Measurements from ENCODE around the gene NSUN2.
"Not testable (repeated sequence)": the region's sequence is repeated elsewhere in the genome, so short reads cannot be mapped to it uniquely, and the experiment has no call there.

Gene NSUN2

DNA sequence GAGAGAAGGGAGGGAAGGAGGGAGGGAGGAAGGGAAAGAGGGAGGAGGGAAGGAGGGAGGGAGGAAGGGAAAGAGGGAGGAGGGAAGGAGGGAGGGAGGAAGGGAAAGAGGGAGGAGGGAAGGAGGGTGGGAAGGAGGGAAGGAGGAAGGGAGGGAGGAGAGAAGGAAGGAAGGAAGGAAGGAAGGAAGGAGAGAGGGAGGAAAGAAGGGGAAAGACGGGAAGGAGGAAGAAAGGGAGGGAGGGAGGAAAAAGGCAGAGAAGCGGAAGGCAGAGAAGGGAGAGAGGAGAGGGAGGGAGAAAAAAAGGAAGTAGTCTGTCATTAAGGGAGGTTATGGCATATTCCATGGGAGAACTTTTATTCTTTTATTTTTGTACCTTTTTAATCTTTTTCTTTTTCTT is 61.2 kb downstream of the NSUN2 start:
- not testable (repeated sequence) for H3K4me3 ChIP-seq (ENCODE audit: low read depth, low read length); DNase-seq (ENCODE audit: low read depth)

DNA sequence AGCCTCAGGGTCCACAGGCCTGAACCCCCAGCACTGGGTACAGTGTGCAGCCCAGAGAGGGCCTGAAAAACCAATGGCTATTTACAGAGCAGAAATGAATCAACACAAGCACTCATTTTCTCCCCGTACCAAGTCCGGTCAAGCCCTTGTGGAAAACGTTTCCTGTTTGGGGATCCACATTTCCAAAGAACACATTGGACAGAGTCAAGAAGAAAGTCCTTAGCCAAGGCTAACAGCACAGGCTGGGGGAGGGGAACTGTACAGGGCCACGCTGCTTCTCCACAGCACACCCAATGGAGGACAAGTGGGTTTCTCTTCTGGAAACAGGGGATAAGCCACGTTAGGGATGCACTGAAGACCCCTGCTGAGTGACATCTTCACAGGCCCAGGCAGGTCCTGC is 62.3 kb downstream of the NSUN2 start:
- H3K4me3 ChIP-seq (ENCODE audit: low read depth, low read length): no peak overlapping the region
- DNase-seq (ENCODE audit: low read depth): no peak

DNA sequence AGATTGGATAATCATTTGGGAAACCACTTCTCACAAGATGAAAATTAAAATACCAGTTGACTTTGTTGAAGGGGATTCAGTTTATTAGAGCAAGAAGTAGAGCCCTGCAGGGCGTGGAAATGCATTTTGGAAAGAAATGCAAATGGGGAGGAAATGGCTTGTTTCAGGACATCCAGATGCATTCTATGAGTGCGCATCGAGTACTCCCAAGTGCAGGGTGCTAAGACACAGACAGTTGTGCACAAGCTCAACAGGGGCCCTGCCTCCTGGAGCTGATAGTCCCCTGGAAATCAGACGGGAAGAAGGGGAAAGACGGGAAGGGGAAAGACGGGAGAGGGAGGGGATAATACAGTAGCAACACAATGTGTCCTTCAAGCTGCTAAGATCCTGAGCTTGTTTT is 64.0 kb downstream of the NSUN2 start:
- H3K4me3 ChIP-seq (ENCODE audit: low read depth, low read length): no peak overlapping the region
- DNase-seq (ENCODE audit: low read depth): no peak

DNA sequence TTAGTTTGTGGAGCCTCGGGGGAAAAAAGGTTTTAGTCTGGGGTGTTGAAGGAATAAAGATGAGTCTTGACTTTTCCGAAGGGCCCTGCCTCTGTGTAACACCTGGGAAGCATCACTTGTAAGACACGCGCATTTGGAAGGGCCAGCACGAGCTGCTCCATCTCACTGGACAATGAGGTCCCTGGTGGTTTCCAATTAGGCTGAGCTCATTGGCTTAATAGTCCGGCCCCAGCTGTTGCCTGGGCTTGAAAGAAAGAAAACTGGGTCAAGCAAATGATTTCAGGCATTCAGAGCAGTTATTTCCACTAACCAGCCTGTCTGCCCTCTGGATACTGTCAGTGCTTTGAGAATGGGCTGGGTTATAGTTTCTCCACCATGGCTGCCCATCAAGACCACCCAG is 64.5 kb downstream of the NSUN2 start:
- no peak overlapping the region for H3K4me3 ChIP-seq (ENCODE audit: low read depth, low read length)
- DNase-seq (ENCODE audit: low read depth): no peak

DNA sequence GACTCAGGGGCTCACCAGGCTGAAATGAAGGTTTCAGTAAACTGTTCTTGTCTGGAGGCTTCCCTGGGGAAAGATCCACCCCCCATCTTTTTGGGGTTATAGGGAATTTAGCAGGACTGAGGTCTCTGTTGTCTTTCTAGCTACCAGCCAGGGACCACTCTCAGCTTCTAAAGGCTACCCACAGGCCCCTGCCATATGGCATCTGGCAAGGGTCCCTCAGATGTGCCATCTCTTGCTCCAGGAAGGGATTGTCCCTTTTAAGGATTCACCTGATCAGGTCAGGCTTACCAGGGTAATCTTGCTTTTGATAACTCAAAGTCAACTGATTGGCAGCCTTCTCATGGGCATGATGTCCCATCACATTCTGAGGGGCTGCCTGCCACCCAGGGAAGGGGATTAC is 65.0 kb downstream of the NSUN2 start:
- H3K4me3 ChIP-seq (ENCODE audit: low read depth, low read length): no peak overlapping the region
- DNase-seq (ENCODE audit: low read depth): no peak

DNA sequence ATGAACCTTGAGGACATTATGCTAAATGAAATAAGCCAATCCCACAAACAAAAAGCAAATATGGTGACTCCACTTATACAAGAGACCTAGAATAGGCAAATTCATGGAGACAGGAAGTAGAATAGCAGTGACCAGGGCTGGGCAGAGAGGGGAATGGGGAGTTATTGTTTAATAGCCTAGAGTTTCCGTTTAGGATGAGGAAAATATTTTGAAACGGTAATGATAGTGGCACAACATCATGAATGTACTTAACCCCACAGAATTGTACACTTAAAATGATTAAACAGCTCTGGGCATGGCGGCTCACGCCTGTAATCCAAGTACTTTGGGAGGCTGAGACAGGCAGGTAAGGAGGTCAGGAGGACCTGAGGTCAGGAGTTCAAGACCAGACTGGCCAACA is 65.8 kb downstream of the NSUN2 start:
- no peak overlapping the region for H3K4me3 ChIP-seq (ENCODE audit: low read depth, low read length)
- no peak for DNase-seq (ENCODE audit: low read depth)

DNA sequence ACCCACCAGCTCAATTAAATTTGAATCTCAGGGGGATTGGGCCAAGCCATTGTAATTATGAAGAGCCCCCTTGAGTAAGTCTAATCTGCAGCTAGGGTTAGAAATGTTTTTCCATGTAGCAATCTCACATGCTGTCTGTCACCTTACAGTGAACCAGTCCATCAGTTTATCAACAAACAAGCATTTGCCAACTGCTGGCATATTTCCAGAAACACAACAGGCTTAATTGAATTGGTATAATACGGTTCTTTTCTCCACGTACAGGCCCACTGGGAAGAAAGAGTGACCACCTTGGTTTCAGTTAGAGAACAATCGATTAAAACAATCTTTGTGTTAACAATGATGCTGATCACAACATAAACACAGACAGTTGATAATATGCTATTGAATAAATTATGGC is 67.4 kb downstream of the NSUN2 start:
- no peak for DNase-seq (ENCODE audit: low read depth)

DNA sequence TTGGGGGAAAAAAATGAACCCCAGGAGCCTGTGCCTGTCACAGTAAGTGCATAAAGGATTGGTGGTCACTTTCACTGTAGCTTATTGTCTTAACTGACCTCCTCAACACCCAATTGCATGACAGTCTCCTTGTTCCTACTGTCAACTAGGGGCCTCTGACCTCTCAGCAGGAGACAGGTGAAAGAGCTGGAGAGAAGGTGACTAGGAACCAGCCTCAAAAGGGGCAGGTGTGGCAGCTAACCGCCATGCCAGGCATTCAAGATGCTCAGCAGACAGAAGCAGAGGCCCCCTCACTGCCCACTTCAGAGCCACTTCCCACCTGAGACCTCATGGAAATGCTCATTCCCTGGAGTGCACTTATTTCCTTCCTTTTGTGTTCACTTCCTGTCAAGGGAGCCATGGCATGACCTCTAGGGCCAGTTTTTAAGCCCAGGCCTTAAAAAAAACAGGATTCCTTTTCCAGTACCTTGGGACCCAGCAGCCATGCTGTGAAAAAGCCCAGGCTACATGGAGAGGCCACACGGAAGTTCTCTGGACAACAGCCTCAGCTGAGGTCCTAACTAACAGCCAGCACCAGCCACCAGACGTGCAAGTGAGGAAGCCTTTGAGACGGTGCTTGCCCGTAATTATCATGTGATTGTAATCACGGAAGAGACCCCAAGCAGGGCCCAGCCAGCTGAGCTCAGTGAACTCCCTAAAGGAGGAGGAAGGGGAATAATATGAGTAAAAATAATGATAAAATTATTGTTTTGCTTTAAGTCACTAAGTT is 74.9 kb downstream of the NSUN2 start:
- no peak for DNase-seq (ENCODE audit: low read depth)
- no peak overlapping the region for H3K4me3 ChIP-seq (ENCODE audit: low read depth, low read length)

More for the DNA sequence above, 67.4 kb downstream of the NSUN2 start:
- no peak overlapping the region for H3K4me3 ChIP-seq (ENCODE audit: low read depth, low read length)

DNA sequence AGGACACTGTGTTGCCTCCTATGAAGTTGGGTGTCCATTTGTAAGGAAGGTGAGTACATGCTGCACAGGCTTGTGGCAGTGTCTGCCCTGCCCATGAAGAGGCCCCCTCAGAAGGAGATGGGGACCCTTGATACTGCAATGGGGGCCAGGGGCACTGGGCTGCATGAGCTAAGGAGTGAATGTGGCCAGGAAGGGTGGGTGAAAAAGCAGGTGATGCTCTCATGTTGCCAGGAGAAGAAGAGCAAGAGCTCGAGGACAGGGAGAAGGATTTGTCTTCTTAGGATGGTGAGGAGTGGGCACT is 76.1 kb downstream of the NSUN2 start:
- no peak for DNase-seq (ENCODE audit: low read depth)
- no peak overlapping the region for H3K4me3 ChIP-seq (ENCODE audit: low read depth, low read length)

DNA sequence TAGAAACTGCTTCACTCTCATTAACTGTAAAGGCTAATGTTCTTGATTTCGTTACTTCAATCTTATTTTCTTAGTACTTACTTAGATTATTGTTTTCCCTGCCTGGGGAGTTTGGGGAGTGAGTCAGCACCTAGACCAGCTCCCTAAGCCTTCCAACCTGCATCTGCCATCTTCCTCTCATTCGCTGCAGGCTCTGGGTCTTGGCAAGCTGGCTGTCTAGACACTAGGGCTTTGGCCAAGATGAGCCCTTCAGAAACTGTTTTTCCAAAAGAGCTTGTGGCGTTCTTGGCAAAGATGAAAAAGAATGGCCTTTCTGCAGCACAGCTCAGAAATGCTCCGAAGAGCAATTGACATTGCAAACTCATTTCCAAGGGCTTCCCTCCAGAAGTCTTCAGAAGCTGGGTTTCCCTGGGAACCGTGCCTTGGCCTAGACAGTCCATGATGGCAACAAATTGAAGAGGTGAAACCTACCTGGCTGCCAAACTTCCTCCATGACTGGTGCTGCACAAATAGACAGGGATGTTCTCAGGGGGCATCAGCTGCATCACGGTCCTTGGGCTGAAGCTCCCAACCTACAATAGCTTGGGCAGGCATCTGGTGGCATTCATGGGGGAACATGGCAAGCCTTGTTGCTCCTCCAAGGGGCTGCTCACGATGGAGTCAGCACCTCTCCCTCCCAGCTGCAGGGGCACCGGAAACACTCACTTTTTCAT is 76.6 kb downstream of the NSUN2 start:
- DNase-seq (ENCODE audit: low read depth): no peak

DNA sequence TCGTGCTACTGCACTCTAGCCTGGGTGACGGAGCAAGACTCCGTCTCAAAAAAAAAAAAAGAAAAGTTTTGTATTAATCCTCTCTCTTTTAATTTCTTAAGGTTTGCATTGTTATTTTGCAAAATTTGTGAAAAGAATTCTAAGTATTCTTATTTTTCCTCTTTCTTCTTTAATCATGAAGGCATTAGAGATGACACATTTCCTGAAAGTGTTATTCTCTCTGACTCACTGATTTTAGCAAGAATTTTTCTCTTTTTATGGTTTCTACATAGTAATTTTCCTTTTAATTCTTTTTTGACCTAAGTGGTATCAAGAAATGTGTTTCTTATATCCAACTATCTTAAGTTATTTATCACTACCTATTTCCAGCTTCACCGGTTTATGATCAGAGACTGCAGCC is 78.0 kb downstream of the NSUN2 start:
- no peak overlapping the region for H3K4me3 ChIP-seq (ENCODE audit: low read depth, low read length)
- DNase-seq (ENCODE audit: low read depth): no peak

More for the DNA sequence above, 76.6 kb downstream of the NSUN2 start:
- H3K4me3 ChIP-seq (ENCODE audit: low read depth, low read length): no peak overlapping the region

DNA sequence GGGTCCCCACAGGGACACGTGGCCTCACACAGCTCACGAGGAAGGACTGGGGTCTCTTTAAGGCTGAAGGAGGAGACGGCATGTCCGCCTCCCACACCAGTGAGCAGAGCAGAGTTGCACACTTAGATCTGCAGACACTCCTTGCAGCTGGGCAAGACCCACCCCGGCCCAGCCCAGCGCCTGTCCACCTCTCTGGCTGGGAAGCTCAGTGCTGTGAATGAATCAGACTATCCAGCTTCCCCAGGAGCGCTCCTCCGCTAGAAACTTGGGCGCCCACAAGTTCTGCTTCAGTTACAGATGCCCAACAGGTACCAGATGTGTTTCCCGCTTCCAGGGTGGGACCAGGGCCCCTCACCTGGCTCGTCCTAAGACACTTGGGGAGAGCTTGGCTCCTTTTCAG is 78.9 kb downstream of the NSUN2 start:
- DNase-seq (ENCODE audit: low read depth): no peak
- H3K4me3 ChIP-seq (ENCODE audit: low read depth, low read length): no peak overlapping the region

DNA sequence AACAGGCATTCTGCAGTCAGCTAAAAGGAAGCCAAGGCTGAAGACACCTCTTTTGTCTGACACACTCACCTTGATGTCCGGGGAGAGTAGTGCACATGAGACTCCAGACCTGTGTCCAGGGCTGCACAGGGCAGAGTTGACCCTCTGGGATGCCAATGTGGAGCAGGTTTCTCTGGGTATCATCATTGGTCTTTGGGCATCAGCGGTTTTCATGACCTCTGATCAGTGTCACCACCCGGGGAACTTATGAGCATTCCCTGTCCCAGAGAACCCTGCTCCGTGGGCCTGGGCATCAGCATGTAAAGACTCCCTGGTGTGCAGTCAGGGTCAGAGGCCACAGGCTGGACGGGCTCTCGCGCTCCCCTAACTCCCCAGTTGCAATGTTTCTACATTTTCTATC is 80.2 kb downstream of the NSUN2 start:
- H3K4me3 ChIP-seq (ENCODE audit: low read depth, low read length): no peak overlapping the region
- no peak for DNase-seq (ENCODE audit: low read depth)

DNA sequence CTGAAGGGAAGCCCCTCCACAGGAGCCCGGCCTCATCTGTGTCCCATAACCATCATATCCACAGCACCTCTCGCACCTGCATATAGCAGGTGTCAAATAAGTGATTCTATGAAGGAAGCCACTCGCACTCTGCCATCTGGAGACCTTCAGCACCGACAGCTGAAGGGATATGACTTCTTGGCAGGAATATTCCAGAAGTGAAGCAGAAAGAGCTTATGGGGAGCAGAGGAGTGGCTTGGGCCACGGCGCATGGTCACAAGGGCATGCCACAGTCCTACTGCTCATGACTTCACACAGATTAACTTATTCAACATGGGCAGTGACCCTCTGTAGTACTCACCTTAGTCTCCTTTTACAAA is 80.9 kb downstream of the NSUN2 start:
- DNase-seq (ENCODE audit: low read depth): no peak
- H3K4me3 ChIP-seq (ENCODE audit: low read depth, low read length): no peak overlapping the region

DNA sequence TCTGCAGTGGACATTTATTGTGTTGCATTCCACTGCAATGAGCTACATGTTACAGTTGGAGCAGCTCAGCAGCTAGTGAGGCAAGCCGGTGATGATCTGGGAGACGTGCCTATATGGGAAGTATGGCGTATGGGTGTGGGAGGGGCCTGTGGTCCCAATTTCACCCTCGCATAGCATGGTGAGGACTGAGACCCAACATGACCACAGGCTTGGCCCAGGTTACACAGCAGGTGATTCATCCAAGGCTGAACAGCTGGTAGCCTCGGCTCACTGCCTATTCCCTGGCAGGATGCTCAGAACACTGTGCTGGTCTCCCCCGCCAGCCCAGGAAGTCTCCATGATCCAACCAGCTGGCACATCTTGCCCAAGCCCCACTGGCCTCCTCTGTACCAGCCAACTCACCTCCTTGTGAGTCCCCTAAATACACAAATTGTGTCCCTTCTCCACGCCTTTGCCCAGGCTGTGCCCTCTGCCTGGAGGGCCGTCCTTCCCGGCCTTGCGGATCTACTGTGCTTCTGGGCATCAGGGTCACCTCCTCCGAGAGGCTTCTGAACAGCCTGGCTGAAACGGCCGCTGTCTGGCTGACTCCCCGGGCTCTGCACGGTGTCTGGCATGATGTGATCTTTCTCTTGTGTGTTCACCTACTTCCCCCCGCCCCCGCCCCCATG is 81.4 kb downstream of the NSUN2 start:
- DNase-seq (ENCODE audit: low read depth): no peak
- H3K4me3 ChIP-seq (ENCODE audit: low read depth, low read length): no peak overlapping the region

DNA sequence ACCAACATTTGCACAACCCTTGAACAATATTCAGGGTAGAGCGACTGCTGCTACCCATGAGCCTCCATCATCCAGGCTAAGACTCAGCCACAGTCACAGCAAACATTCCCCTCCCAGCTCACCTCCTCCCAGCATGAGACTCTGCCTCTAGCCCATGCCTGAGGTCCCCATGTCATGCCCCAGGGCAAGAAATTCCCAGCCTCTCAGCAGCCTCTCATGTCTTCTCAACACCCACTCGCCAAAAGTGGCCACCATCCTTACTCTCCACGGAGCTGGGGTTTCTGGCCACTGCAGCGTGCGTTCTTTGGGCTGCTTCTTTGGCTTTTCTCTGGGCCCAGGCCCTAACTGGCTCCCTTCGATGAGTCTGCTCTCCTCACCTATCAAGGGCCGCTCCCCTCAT is 82.2 kb downstream of the NSUN2 start:
- no peak for DNase-seq (ENCODE audit: low read depth)
- no peak overlapping the region for H3K4me3 ChIP-seq (ENCODE audit: low read depth, low read length)
